Measurements from ENCODE around the gene LRRTM3.

LRRTM3 gene

DNA sequence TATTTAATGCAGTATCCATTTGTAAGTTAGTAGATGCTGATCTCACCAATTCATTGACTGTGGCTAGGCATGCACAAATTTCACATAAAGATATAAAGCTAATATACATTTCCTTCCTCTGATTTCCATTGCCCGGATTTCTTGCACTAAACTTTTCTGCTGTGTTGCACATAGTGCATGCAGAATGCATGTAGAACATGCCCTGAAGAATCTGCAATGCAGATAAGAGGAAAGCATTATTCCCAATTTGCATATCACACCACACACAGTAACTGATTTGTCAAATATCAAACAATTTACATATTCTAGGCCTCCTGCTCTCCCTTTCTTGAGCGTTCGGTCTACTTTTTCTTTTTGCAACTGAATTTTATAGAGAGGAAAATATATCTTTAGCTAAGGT lies 124.2 kb downstream of the LRRTM3 start:
- in situ Hi-C loops (cut with HindIII; ENCODE audit: low pct_ligation_motif_present, low sequenced_read_pairs), result no loop called here

DNA sequence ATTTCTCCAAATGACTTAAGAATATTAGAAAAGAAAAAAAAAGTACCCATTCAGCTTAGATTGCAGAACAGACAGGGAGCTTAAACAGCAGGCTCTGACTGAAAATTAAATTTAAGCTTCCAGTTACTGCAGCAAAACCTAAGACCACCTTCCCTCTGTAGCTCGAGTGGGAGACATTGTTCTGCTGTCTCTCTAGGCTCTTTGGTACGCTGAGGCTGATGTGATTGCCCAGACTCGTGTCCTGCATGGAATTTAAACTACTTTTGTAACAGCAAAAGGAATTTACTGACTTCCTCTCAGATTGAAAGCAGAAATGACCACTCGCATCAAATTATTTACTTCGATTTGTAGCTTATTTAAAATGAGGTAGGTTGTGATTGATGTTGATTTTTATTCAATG lies 124.6 kb downstream of the LRRTM3 start:
- no peak for DNase-seq
- Histone ChIP-seq H3K36me3 (replicated peaks) (no peaks in the 10 kb centered on the region), H3K27ac (no peak overlapping the region), H3K4me3 (ENCODE audit: low read depth, low read length) (no peak overlapping the region), H3K27me3 (replicated peaks) (no peaks in the 10 kb centered on the region)
- no peak for TF ChIP-seq CTCF (IDR thresholded peaks at IDR 0.05; ENCODE audit: low read depth, low read length, missing control alignments)
- in situ Hi-C loops (cut with HindIII; ENCODE audit: low pct_ligation_motif_present, low sequenced_read_pairs), result no loop called here

More for the DNA sequence above, 124.2 kb downstream of the LRRTM3 start:
- no peaks in the 10 kb centered on the region for H3K36me3 ChIP-seq (replicated peaks)
- H3K27ac ChIP-seq, result no peak overlapping the region
- H3K27me3 ChIP-seq (replicated peaks), result no peaks in the 10 kb centered on the region
- no peak overlapping the region for H3K4me3 ChIP-seq (ENCODE audit: low read depth, low read length)
- TF ChIP-seq CTCF (IDR thresholded peaks at IDR 0.05; ENCODE audit: low read depth, low read length, missing control alignments), result no peak
- no peak for DNase-seq

- no peak for DNase-seq
- in situ Hi-C loops (cut with HindIII; ENCODE audit: low pct_ligation_motif_present, low sequenced_read_pairs), result no loop called here
- TF ChIP-seq CTCF (IDR thresholded peaks at IDR 0.05; ENCODE audit: low read depth, low read length, missing control alignments), result no peak
- H3K27me3 ChIP-seq (replicated peaks), result no peaks in the 10 kb centered on the region
- no peak overlapping the region for H3K4me3 ChIP-seq (ENCODE audit: low read depth, low read length)
- H3K27ac ChIP-seq, result no peak overlapping the region
- H3K36me3 ChIP-seq (replicated peaks), result no peaks in the 10 kb centered on the region
These were observed 146.8 kb downstream of the LRRTM3 start for GRCh38 chr10:67072654-67073053.

DNA sequence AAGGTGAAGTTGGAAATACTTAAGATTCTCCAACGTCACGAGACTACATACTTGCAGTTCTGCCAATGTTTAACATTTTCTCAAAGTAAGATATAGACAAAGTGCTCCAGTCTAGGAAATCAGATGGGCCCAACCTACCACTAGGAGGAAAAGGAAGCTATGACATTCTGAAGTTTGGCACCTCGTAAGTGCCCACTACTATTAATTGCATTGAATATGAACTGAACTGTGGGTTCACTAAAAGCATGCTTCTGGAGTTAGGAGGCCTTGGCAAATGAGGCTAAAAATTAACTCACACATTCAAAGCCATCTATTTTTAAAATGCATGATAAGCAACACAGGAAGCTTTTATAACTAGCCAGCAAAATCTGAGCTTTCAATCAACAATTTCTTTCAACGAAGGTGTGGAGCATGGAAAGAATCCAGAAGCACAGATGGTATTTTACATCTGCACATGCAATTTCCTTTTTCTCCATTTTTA lies 149.7 kb downstream of the LRRTM3 start:
- no peak for TF ChIP-seq CTCF (IDR thresholded peaks at IDR 0.05; ENCODE audit: low read depth, low read length, missing control alignments)
- DNase-seq, result no peak
- in situ Hi-C loops (cut with HindIII; ENCODE audit: low pct_ligation_motif_present, low sequenced_read_pairs), result no loop called here
- Histone ChIP-seq H3K27ac (no peak overlapping the region), H3K27me3 (replicated peaks) (no peaks in the 10 kb centered on the region), H3K4me3 (ENCODE audit: low read depth, low read length) (no peak overlapping the region), H3K36me3 (replicated peaks) (no peaks in the 10 kb centered on the region)

GRCh38 chr10:67076144-67076543 lies 150.3 kb downstream of the LRRTM3 start:
- in situ Hi-C loops (cut with HindIII; ENCODE audit: low pct_ligation_motif_present, low sequenced_read_pairs), result no loop called here

More at GRCh38 chr10:67076144-67076543, 150.3 kb downstream of the LRRTM3 start:
- no peak overlapping the region for H3K27ac ChIP-seq
- no peak overlapping the region for H3K4me3 ChIP-seq (ENCODE audit: low read depth, low read length)
- no peak for TF ChIP-seq CTCF (IDR thresholded peaks at IDR 0.05; ENCODE audit: low read depth, low read length, missing control alignments)
- no peak for DNase-seq
- H3K36me3 ChIP-seq (replicated peaks), result no peaks in the 10 kb centered on the region
- H3K27me3 ChIP-seq (replicated peaks), result no peaks in the 10 kb centered on the region
